Activated CD4-positive, alpha-beta T cell treated with anti-CD3 and anti-CD28 coated beads, Interleukin-2, amount 10 ng/mL, durations not matched to agents 7 days and 5 days (primary cell): ENCODE results near the gene P2RY8. TPM values are rescaled to one million over a fixed set of nuclear protein-coding genes. Genes with fewer than 3 reads are reported as not detected.

Experiments used
- CTCF ChIA-PET: fragments of 350-600 bp; sonication (Branson Sonifier 250); formaldehyde crosslinking; loops from one replicate; lab custom pipeline; 2021; ENCODE audit warnings: antibody characterized with exemption; lab: Charles Lee
- POLR2A ChIA-PET: fragments of 350-600 bp; sonication (Branson Sonifier 250); formaldehyde crosslinking; loops from one replicate; lab custom pipeline; 2021; ENCODE audit warnings: antibody characterized with exemption; lab: Charles Lee
- DNase-seq: peaks from one replicate; pipeline ENCODE4 v3.0.0-alpha.2; 2020
- H3K27ac Mint-ChIP-seq: one replicate; pipeline ENCODE4 v1.8.0; 2021; ENCODE audit warnings: mild to moderate bottlenecking, moderate library complexity, mixed read lengths
- H3K27me3 Mint-ChIP-seq: one replicate; pipeline ENCODE4 v1.8.0; 2021; ENCODE audit warnings: mixed read lengths
- H3K36me3 Mint-ChIP-seq: one replicate; pipeline ENCODE4 v1.8.0; 2021; ENCODE audit warnings: low read depth, mixed read lengths
- H3K4me1 Mint-ChIP-seq: one replicate; pipeline ENCODE4 v1.8.0; 2021; ENCODE audit warnings: mixed read lengths
- H3K4me3 Mint-ChIP-seq: one replicate; pipeline ENCODE4 v1.8.0; 2021; ENCODE audit warnings: mild to moderate bottlenecking, moderate library complexity, mixed read lengths
- H3K9me3 Mint-ChIP-seq: one replicate; pipeline ENCODE4 v1.8.0; 2021; ENCODE audit warnings: mixed read lengths
- total RNA-seq, 2 experiments: library from RNA; stranded (reverse); gene quantifications; one replicate each; pipeline ENCODE4 v1.2.3, GENCODE V29; 2021

P2RY8 gene
- total RNA-seq, 2 experiments from 2014 or later: 99.1 to 107 TPM

- Mint-ChIP-seq H3K4me1 (peaks cover 54% of the 10 kb centered on the region), H3K36me3 (peaks cover 50% of the 10 kb centered on the region), H3K27me3 (no peaks in the 10 kb centered on the region), H3K27ac (peak overlapping the region; percentile 91), H3K9me3 (peaks cover 7% of the 10 kb centered on the region), H3K4me3 (peak overlapping the region; percentile 67)
- DNase-seq: peak; percentile 85
- ChIA-PET POLR2A (no interaction called here), CTCF (no interaction called here)
Measured at GRCh38 chrX:1521459-1521956, 15.5 kb downstream of the P2RY8 start.

DNA sequence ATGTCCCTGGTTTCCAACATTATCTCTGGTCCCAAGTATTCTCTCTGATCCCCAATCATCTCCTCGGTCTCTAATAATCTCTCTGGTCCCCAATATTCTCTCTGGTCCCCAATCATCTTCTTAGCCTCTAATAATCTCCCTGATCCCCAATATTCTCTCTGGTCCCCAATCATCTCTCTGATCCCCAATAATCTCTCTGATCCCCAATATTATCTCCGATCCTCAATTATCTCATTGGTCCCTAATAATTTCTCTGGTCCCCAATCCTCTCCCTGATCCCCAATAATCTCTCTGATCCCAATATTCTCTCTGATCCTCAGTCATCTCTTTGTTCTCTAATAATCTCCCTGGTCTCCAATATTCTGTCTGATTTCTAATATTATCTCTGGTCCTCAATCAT, 16.6 kb downstream of the P2RY8 start:
- Mint-ChIP-seq H3K36me3 (peaks cover 59% of the 10 kb centered on the region), H3K4me1 (peaks cover 61% of the 10 kb centered on the region), H3K27me3 (no peaks in the 10 kb centered on the region), H3K27ac (peak overlapping the region; percentile 62), H3K9me3 (peaks cover 7% of the 10 kb centered on the region), H3K4me3 (no peak overlapping the region)
- DNase-seq: no peak
- ChIA-PET CTCF (no interaction called here), POLR2A (no interaction called here)

DNA sequence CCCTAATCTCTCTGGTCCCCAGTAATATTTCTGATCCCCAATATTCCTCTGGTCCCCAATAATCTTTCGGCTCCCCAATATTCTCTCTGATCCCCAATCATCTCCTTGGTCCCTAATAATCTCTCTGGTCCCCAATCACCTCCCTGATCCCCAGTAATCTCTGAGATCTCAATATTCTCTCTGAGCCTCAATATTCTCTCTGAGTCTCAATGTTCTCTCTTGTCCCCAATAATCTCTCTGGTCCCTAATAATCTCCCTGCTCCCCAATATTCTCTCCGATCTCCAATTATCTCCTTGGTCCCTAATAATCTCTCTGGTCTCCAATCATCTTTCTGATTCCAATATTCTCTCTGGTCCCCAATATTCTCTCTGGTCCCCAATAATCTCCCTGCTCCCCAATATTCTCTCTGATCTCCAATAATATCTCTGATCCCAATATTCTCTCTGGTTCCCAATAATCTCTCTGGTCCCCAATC, 17.9 kb downstream of the P2RY8 start:
- POLR2A ChIA-PET: no interaction called here
- Mint-ChIP-seq H3K4me3 (no peak overlapping the region), H3K9me3 (peaks cover 7% of the 10 kb centered on the region), H3K27ac (no peak overlapping the region), H3K36me3 (peaks cover 62% of the 10 kb centered on the region), H3K4me1 (peaks cover 61% of the 10 kb centered on the region), H3K27me3 (no peaks in the 10 kb centered on the region)
- CTCF ChIA-PET: no interaction called here
- no peak for DNase-seq

DNA sequence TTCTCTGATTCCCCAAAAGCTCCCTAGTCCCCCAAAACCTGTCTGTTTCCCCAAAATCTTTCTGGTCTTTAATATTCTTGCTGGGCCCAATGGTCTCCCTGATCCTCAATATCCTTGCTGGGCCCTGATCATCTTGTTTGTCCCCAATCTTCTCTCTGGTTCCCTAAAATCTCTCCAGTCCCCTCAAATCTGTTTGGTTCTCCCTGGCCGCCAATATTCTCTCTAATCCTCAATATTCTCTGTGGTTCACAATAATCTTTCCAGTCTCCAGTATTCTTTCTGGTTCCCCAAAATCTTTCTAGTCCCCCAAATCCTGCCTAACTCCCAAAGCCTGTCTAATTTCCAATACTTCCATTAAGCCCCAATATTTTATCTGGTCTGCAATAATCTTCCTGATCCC, 18.5 kb downstream of the P2RY8 start:
- no peaks in the 10 kb centered on the region for H3K27me3 Mint-ChIP-seq
- DNase-seq: no peak
- POLR2A ChIA-PET: no interaction called here
- CTCF ChIA-PET: no interaction called here
- H3K36me3 Mint-ChIP-seq: peaks cover 67% of the 10 kb centered on the region
- peaks cover 9% of the 10 kb centered on the region for H3K9me3 Mint-ChIP-seq
- no peak overlapping the region for H3K4me3 Mint-ChIP-seq
- H3K4me1 Mint-ChIP-seq: peaks cover 61% of the 10 kb centered on the region
- no peak overlapping the region for H3K27ac Mint-ChIP-seq

DNA sequence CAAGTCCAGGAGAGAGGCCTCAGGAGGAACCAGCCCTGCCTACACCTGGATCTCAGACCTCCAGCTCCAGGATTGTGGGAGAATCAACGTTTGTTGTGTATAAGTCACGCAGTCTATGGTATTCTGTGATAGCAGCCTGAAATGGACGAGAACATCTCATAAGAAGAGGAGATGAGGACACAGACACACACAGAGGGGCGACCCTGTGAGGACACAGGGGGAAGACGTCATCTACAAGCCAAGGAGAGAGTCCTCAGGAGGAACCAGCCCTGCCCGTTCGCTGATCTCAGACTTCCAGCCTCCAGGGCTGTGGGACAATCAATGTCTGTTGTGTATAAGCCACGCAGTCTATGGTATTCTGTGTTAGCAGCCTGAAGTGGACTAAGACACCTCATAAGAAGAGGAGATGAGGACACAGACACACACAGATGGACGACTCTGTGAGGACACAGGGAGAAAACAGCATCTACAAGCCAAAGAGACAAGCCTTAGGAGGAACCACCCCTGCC, 20.3 kb downstream of the P2RY8 start:
- no peaks in the 10 kb centered on the region for H3K27me3 Mint-ChIP-seq
- no peak overlapping the region for H3K4me3 Mint-ChIP-seq
- no peak overlapping the region for H3K27ac Mint-ChIP-seq

DNA sequence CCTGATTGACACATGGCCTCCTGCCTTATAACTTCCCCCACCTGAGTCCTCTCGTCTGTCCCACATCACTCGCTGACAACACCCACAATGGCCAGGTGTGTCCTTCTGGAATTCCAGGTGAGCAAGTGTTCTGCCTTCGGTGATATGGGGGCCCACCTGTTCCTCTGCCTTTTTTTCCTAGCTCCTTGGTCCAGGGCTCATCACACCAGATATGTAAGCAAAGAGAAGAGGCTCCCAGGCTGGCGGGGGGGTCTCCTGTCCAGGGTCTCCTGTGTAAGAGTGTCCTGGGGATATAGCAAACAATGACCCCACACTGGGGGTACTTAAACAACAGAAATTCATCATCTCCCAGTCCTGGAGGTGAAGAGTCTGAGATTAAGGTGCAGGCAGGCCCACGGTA, 25.2 kb downstream of the P2RY8 start:
- DNase-seq: no peak
- Mint-ChIP-seq H3K4me3 (no peak overlapping the region), H3K27ac (no peak overlapping the region), H3K4me1 (peaks cover 24% of the 10 kb centered on the region), H3K36me3 (peaks cover 47% of the 10 kb centered on the region), H3K9me3 (peaks cover 7% of the 10 kb centered on the region), H3K27me3 (no peaks in the 10 kb centered on the region)
- ChIA-PET CTCF (no interaction called here), POLR2A (no interaction called here)

More for the DNA sequence above, 20.3 kb downstream of the P2RY8 start:
- H3K4me1 Mint-ChIP-seq: peaks cover 56% of the 10 kb centered on the region
- DNase-seq: no peak
- POLR2A ChIA-PET: no interaction called here
- CTCF ChIA-PET: no interaction called here
- H3K36me3 Mint-ChIP-seq: peaks cover 75% of the 10 kb centered on the region
- peaks cover 13% of the 10 kb centered on the region for H3K9me3 Mint-ChIP-seq

DNA sequence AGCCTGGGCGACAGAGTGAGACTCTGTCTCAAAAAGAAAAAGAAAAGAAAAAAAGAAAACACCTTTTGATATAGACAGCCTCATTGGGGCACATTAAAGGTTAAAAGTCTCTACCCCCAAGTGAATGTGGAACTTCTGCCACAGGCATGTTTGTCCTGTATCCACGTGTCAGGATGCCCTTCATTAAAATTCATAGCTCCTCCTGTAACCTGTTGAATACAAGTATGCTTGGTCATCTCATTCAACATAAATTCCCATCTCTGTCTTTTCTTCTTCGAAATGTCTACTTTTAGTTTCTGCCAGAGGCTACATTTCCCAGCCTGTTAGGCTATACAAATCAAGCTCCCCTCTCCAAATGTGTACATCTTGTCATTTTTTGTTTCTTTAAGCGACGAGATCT, 25.8 kb downstream of the P2RY8 start:
- Mint-ChIP-seq H3K4me3 (no peak overlapping the region), H3K27me3 (no peaks in the 10 kb centered on the region), H3K27ac (no peak overlapping the region), H3K4me1 (peaks cover 21% of the 10 kb centered on the region), H3K36me3 (peaks cover 44% of the 10 kb centered on the region), H3K9me3 (peaks cover 7% of the 10 kb centered on the region)
- DNase-seq: no peak
- ChIA-PET POLR2A (no interaction called here), CTCF (no interaction called here)

DNA sequence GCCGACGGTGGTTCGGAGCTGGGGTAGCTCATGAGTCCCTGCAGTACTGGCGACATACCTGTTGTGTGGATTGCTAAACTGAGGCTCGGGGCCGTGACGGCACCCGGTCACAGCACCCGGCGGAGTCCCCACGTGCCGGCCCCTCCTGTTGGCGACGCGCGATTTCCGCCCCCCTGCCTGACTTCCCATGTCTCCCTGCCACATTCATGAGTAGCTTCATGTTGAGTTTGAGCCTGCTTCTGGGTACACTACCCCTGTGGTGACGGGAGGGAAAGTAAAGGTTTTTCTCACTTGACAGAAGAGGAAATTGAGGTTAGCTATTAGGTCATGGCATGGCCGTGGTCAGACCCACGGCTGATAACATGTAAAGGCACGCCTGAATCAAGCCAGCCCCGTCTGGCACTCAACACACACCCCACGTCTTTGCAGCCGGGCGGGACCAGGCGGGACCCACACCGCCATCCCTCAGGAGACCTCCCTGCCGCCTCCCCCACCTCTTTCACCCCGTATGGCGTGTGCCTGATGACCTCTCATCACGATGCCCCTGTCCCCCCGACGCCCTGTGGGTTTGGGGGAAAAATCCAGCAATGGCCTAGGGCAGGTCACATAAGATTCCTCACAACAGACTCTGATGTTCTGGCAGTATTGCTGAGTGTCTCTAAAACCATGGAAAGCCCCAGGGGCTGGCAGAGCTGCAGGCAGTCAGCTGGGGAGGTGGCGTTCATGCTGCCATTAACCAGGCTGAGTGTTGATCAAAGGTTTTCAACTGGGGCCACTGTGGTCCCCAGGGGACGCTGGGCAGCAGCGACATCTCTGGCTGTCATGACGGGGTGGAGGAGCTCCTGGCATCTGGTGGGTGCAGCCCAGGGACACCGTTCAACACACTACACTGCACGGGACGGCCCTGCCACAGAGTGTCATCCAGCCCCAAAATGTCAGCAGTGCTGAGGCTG, 29.2 kb downstream of the P2RY8 start:
- Mint-ChIP-seq H3K36me3 (peaks cover 42% of the 10 kb centered on the region), H3K9me3 (no peaks in the 10 kb centered on the region), H3K4me3 (no peak overlapping the region), H3K27ac (no peak overlapping the region), H3K27me3 (no peaks in the 10 kb centered on the region), H3K4me1 (peaks cover 36% of the 10 kb centered on the region)
- peak; percentile 25 for DNase-seq
- POLR2A ChIA-PET: no interaction called here
- CTCF ChIA-PET: no interaction called here

GRCh38 chrX:1506916-1507315, 30.1 kb downstream of the P2RY8 start:
- no peak overlapping the region for H3K4me3 Mint-ChIP-seq

GRCh38 chrX:1502853-1503252, 34.1 kb downstream of the P2RY8 start:
- Mint-ChIP-seq H3K9me3 (no peaks in the 10 kb centered on the region), H3K4me1 (peaks cover 44% of the 10 kb centered on the region), H3K36me3 (peaks cover 48% of the 10 kb centered on the region), H3K27me3 (no peaks in the 10 kb centered on the region), H3K27ac (peak overlapping the region; percentile 66), H3K4me3 (no peak overlapping the region)
- CTCF ChIA-PET: no interaction called here
- POLR2A ChIA-PET: no interaction called here
- DNase-seq: no peak

More at GRCh38 chrX:1506916-1507315, 30.1 kb downstream of the P2RY8 start:
- no peak for DNase-seq
- ChIA-PET CTCF (no interaction called here), POLR2A (no interaction called here)
- Mint-ChIP-seq H3K36me3 (peaks cover 45% of the 10 kb centered on the region), H3K27ac (peak overlapping the region; percentile 71), H3K27me3 (no peaks in the 10 kb centered on the region), H3K4me1 (peaks cover 44% of the 10 kb centered on the region), H3K9me3 (no peaks in the 10 kb centered on the region)

- ChIA-PET POLR2A (no interaction called here), CTCF (no interaction called here)
- no peak for DNase-seq
- H3K27ac Mint-ChIP-seq: peak overlapping the region; percentile 66
- no peak overlapping the region for H3K4me3 Mint-ChIP-seq
- H3K4me1 Mint-ChIP-seq: peaks cover 46% of the 10 kb centered on the region
- no peaks in the 10 kb centered on the region for H3K27me3 Mint-ChIP-seq
- H3K36me3 Mint-ChIP-seq: peaks cover 47% of the 10 kb centered on the region
- no peaks in the 10 kb centered on the region for H3K9me3 Mint-ChIP-seq
Measured at GRCh38 chrX:1502241-1502640, 34.7 kb downstream of the P2RY8 start.

- H3K27me3 Mint-ChIP-seq: no peaks in the 10 kb centered on the region
- H3K27ac Mint-ChIP-seq: peak overlapping the region; percentile 13
- DNase-seq: peak; percentile 58
- peaks cover 39% of the 10 kb centered on the region for H3K36me3 Mint-ChIP-seq
- POLR2A ChIA-PET: no interaction called here
- no peaks in the 10 kb centered on the region for H3K9me3 Mint-ChIP-seq
- H3K4me3 Mint-ChIP-seq: no peak overlapping the region
- peaks cover 43% of the 10 kb centered on the region for H3K4me1 Mint-ChIP-seq
- CTCF ChIA-PET: no interaction called here
Measured at GRCh38 chrX:1500701-1501624, 36.0 kb downstream of the P2RY8 start.
